ENCODE data around the gene TRIP12. TPM values are rescaled to one million over a fixed set of nuclear protein-coding genes. Genes with fewer than 3 reads are reported as not detected.
A peak's percentile ranks its signal among the peaks of the same experiment; 100 is the strongest.

The TRIP12 gene
- polyA plus RNA-seq, 1 of the 3 experiments (the other 2 are of a cell fraction), result 30.3 TPM

DNA sequence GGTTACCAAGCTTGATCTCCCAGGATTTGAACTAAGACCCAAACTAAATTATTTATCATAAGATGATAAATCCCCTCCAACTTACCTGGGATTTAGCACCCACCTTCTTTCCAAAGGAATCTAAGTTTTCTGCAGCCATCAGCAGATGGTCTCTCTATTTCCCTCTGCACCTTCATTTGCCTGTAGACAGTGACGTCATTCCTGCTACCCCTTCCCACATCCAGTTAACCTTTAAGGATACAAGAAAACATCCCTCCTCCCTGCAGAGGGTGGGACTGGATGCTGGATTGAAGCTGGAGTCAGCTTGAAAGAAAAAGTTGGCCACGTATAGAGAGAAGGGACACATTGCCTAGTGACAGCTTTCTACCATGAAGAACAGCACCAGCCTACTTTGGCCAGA lies 203.8 kb downstream of the TRIP12 start:
- no peak for DNase-seq
- Histone ChIP-seq H3K27ac (ENCODE audit: low read depth in 2 of 2, low read length in 1 of 2) (no peak overlapping the region), H4K20me1 (ENCODE audit: insufficient read depth) (no peaks in the 10 kb centered on the region), H3K4me2 (no peak overlapping the region), H3K9ac (no peak overlapping the region), H3K4me3 (ENCODE audit: low read depth in 2 of 2, low read length in 1 of 2) (no peak overlapping the region), H3K36me3 (replicated peaks in 1 of 2; ENCODE audit: control insufficient read depth in 1 of 2, insufficient read depth in 2 of 2, low read length in 1 of 2) (no peaks in the 10 kb centered on the region), H3K9me3 (no peaks in the 10 kb centered on the region), H3K27me3 (ENCODE audit: insufficient read depth) (peaks cover 19% of the 10 kb centered on the region; the same call in 1 of the 2 replicates), H3K9me2 (no peaks in the 10 kb centered on the region), H3K4me1 (ENCODE audit: control insufficient read depth in 1 of 2, insufficient read depth in 2 of 2, low read depth in 1 of 2, low read length in 1 of 2) (peaks cover 0 to 20% of the 10 kb centered on the region in 2 experiments; a peak in 2 of 4 replicates), H3K79me2 (ENCODE audit: insufficient read depth) (no peaks in the 10 kb centered on the region), H3F3A (replicated peaks; ENCODE audit: insufficient read depth) (no peaks in the 10 kb centered on the region), H2AFZ (ENCODE audit: low read depth) (no peak overlapping the region)
- WGBS (ENCODE audit: low lambda C conversion rate), result 10% methylated on average over 2 of the region's 2 CpGs
- ChIA-PET CTCF (interaction anchor here (1.4 kb wide), 1 partner anchor 14 kb away, joined by 3 read pairs; no protein-coding TSS in a partner anchor), POLR2A (no interaction called here)
- no peak for TF ChIP-seq ELF1 (IDR thresholded peaks at IDR 0.05)
- TF ChIP-seq RCOR1 (IDR thresholded peaks at IDR 0.05; ENCODE audit: low read length), result no peak
- no peak for TF ChIP-seq SIN3A (IDR thresholded peaks at IDR 0.05; ENCODE audit: borderline replicate concordance, low read depth, low read length)
- no peak for TF ChIP-seq MEF2A (IDR thresholded peaks at IDR 0.05; ENCODE audit: borderline replicate concordance, low read depth)
- TF ChIP-seq POLR2AphosphoS5 (IDR thresholded peaks at IDR 0.05; ENCODE audit: low read depth, low read length), result no peak
- no peak for TF ChIP-seq RFX5 (IDR thresholded peaks at IDR 0.05; ENCODE audit: low read length)
- no peak for TF ChIP-seq REST (IDR thresholded peaks at IDR 0.05; ENCODE audit: low read depth, low read length)

DNA sequence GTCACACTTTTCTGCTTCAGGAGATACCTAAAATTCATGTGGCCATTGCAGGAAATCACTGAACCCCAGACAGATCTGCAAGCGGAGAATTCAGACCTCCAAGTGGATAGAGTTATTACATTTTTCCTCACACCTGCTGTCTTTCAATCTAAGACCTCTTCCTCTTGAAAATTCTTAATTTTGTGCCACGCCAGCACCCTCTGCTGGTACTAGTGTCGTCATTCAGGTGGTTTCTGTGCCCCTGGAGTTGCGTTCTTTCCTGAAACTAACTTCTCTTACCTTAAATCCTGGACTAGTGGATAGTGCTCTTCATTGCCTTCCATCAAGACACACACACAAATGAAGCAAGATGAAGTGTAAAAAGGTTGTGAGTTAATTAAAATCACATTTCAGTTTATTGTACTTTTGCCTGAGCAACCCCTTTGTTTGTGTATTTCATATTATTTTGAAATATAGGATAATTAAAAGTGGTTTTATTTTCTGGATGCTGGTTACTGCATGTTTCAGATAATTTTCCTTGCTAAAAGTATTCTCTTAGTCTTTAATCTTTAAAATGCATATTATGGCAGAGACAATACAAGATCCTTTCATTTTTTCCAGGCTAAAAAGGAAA lies 205.8 kb downstream of the TRIP12 start:
- TF ChIP-seq, protein P1, sequence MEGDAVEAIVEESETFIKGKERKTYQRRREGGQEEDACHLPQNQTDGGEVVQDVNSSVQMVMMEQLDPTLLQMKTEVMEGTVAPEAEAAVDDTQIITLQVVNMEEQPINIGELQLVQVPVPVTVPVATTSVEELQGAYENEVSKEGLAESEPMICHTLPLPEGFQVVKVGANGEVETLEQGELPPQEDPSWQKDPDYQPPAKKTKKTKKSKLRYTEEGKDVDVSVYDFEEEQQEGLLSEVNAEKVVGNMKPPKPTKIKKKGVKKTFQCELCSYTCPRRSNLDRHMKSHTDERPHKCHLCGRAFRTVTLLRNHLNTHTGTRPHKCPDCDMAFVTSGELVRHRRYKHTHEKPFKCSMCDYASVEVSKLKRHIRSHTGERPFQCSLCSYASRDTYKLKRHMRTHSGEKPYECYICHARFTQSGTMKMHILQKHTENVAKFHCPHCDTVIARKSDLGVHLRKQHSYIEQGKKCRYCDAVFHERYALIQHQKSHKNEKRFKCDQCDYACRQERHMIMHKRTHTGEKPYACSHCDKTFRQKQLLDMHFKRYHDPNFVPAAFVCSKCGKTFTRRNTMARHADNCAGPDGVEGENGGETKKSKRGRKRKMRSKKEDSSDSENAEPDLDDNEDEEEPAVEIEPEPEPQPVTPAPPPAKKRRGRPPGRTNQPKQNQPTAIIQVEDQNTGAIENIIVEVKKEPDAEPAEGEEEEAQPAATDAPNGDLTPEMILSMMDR (IDR thresholded peaks at IDR 0.05), result peak; percentile 53
- TF ChIP-seq TEAD4 (IDR thresholded peaks at IDR 0.05; ENCODE audit: borderline replicate concordance, insufficient read depth) (no peak), MXI1 (IDR thresholded peaks at IDR 0.05; ENCODE audit: low read depth, low read length) (no peak), POLR2AphosphoS5 (IDR thresholded peaks at IDR 0.05; ENCODE audit: low read depth, low read length) (no peak), RAD21 (IDR thresholded peaks at IDR 0.05; ENCODE audit: low read length) (peak; percentile 78), FOXJ3 (CRISPR knock-in tag; IDR thresholded peaks at IDR 0.05) (no peak), GATA2 (CRISPR knock-in tag; IDR thresholded peaks at IDR 0.05) (no peak), SMC3 (IDR thresholded peaks at IDR 0.05; ENCODE audit: low read depth, low read length) (peak; percentile 49), FOSL2 (IDR thresholded peaks at IDR 0.05; ENCODE audit: borderline replicate concordance, low read depth) (no peak), IRF3 (IDR thresholded peaks at IDR 0.05; ENCODE audit: low read depth, low read length) (no peak), NRF1 (IDR thresholded peaks at IDR 0.05; ENCODE audit: low read depth, low read length) (no peak)
- TF ChIP-seq, protein P2, sequence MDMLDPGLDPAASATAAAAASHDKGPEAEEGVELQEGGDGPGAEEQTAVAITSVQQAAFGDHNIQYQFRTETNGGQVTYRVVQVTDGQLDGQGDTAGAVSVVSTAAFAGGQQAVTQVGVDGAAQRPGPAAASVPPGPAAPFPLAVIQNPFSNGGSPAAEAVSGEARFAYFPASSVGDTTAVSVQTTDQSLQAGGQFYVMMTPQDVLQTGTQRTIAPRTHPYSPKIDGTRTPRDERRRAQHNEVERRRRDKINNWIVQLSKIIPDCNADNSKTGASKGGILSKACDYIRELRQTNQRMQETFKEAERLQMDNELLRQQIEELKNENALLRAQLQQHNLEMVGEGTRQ (IDR thresholded peaks at IDR 0.05; ENCODE audit: borderline replicate concordance, low read depth, low read length), result no peak
- Histone ChIP-seq H3K9me2 (no peaks in the 10 kb centered on the region), H3K27ac (ENCODE audit: low read depth in 2 of 2, low read length in 1 of 2) (no peak overlapping the region), H3K9ac (no peak overlapping the region), H4K20me1 (ENCODE audit: insufficient read depth) (no peaks in the 10 kb centered on the region), H3K79me2 (ENCODE audit: insufficient read depth) (no peaks in the 10 kb centered on the region), H3K36me3 (replicated peaks in 1 of 2; ENCODE audit: control insufficient read depth in 1 of 2, insufficient read depth in 2 of 2, low read length in 1 of 2) (no peaks in the 10 kb centered on the region), H3K9me3 (no peaks in the 10 kb centered on the region), H3K4me1 (ENCODE audit: control insufficient read depth in 1 of 2, insufficient read depth in 2 of 2, low read depth in 1 of 2, low read length in 1 of 2) (peaks cover 0 to 20% of the 10 kb centered on the region in 2 experiments; a peak in 2 of 4 replicates), H3K4me3 (ENCODE audit: low read depth in 2 of 2, low read length in 1 of 2) (no peak overlapping the region), H2AFZ (ENCODE audit: low read depth) (no peak overlapping the region), H3K27me3 (ENCODE audit: insufficient read depth) (peaks cover 26% of the 10 kb centered on the region; the same call in 1 of the 2 replicates), H3F3A (replicated peaks; ENCODE audit: insufficient read depth) (no peaks in the 10 kb centered on the region), H3K4me2 (no peak overlapping the region)
- CTCF ChIA-PET, result interaction anchor here (0.7 to 3.8 kb wide), 31 partner anchors 8 to 1027 kb away, joined by 3 to 18 read pairs (median 4); no protein-coding TSS in a partner anchor
- WGBS (ENCODE audit: low lambda C conversion rate), result 7% methylated on average over 4 of the region's 4 CpGs
- DNase-seq, result peak; percentile 48
- POLR2A ChIA-PET, result no interaction called here

Measured in SK-N-SH (cell line).